A549 (cell line): ENCODE data around the gene RAB10. TPM values are rescaled to one million over a fixed set of nuclear protein-coding genes. Genes with fewer than 3 reads are reported as not detected.
A peak's percentile ranks its signal among the peaks of the same experiment; 100 is the strongest.

ENCODE experiments used
- ATAC-seq, 2 experiments: fragments of 200-7000 bp in 1 of 2; fragments of >200 bp in 1 of 2; cut with Nextera tagmentation in 1 of 2; cut with Tn5 transposase in 1 of 2; 3 replicates each; pipeline versions ENCODE4 v1.8.0 to v1.9.1; 2018 to 2020; ENCODE audit warnings: mild to moderate bottlenecking in 1 of 2, moderate library complexity in 1 of 2
- CTCF ChIA-PET: fragments of 300-600 bp; sonication (Branson Sonifier 250); formaldehyde crosslinking; extraction: SDS; loops from one replicate; lab custom pipeline; 2021; ENCODE audit warnings: antibody characterized with exemption, inconsistent platforms; lab: Yijun Ruan, JAX
- POLR2A ChIA-PET: fragments of 350-600 bp; formaldehyde crosslinking; extraction: SDS; loops from one replicate; lab custom pipeline; 2021; ENCODE audit warnings: antibody characterized with exemption, inconsistent platforms; lab: Yijun Ruan, JAX
- DNase-seq, 2 experiments: peaks; one replicate each; pipeline versions ENCODE4 v3.0.0 to v3.0.0-alpha.2; 2011 to 2016; ENCODE audit warnings: low read depth in 1 of 2, low spot score in 1 of 2
- FAIRE-seq: peaks from 2 replicates; lab custom pipeline; 2011; peaks lifted over from hg19 to GRCh38; lab: Jason Lieb, UNC
- H3K27ac ChIP-seq, 2 experiments: fragments of >200 bp; sonication (Bioruptor Twin); formaldehyde crosslinking; 3 replicates each; pipeline ENCODE4 v1.5.1; 2016 to 2017
- H3K4me1 ChIP-seq: fragments of >200 bp; sonication (Bioruptor Twin); formaldehyde crosslinking; 3 replicates; pipeline ENCODE4 v1.6.1; 2016
- H3K4me2 ChIP-seq: fragments of >200 bp; sonication (Bioruptor Twin); formaldehyde crosslinking; 3 replicates; pipeline ENCODE4 v1.6.1; 2016
- H3K4me3 ChIP-seq: fragments of >200 bp; sonication (Bioruptor Twin); formaldehyde crosslinking; 3 replicates; pipeline ENCODE4 v1.5.1; 2016
- H3K9me3 ChIP-seq: fragments of >200 bp; sonication (Bioruptor Twin); formaldehyde crosslinking; 3 replicates; pipeline ENCODE4 v1.6.1; 2016
- BCL3 ChIP-seq: fragments of >200 bp; sonication (Bioruptor Twin); formaldehyde crosslinking; IDR thresholded peaks from 3 replicates; pipeline ENCODE4 v1.6.1; 2016
- CBX2 ChIP-seq: fragments of 200-600 bp; sonication (generic); IDR thresholded peaks from 2 replicates; pipeline ENCODE4 v1.6.1; 2016; ENCODE audit warnings: low read depth, mild to moderate bottlenecking, borderline replicate concordance
- CBX8 ChIP-seq: fragments of 200-600 bp; sonication (generic); IDR thresholded peaks from 2 replicates; pipeline ENCODE4 v1.6.1; 2016
- CHD2 ChIP-seq: fragments of 150-350 bp; IDR thresholded peaks from 2 replicates; pipeline ENCODE4 v1.6.1; 2014; ENCODE audit warnings: low read length; ENCODE audit not compliant: partially characterized antibody
- CTCF ChIP-seq: fragments of >200 bp; sonication (Bioruptor Twin); formaldehyde crosslinking; IDR thresholded peaks from 3 replicates; pipeline ENCODE4 v1.5.1; 2016
- E2F6 ChIP-seq: IDR thresholded peaks from 2 replicates; pipeline ENCODE4 v1.6.1; 2012; ENCODE audit warnings: low read depth, borderline replicate concordance
- FOSL2 ChIP-seq, 2 experiments: fragments of 450-650 bp in 1 of 2; fragments of >200 bp in 1 of 2; sonication (Bioruptor Twin) in 1 of 2; formaldehyde crosslinking; IDR thresholded peaks; 2 replicates each; pipeline versions ENCODE4 v1.5.0 to v1.6.1; 2016 to 2020; ENCODE audit warnings: mild to moderate bottlenecking in 1 of 2, moderate library complexity in 1 of 2
- GATA3 ChIP-seq: IDR thresholded peaks from 2 replicates; pipeline ENCODE4 v1.6.1; 2012; ENCODE audit warnings: borderline replicate concordance
- HEYL ChIP-seq: fragments of 250-450 bp; sonication (Bioruptor Pico); IDR thresholded peaks from 2 replicates; pipeline ENCODE4 v1.8.0; 2021; ENCODE audit warnings: mild to moderate bottlenecking, moderate library complexity
- HOXB13 ChIP-seq: fragments of 250-450 bp; sonication (Bioruptor Pico); IDR thresholded peaks from 2 replicates; pipeline ENCODE4 v1.5.0; 2020; ENCODE audit warnings: low read depth, mild to moderate bottlenecking, moderate library complexity
- KDM1A ChIP-seq: fragments of 200-600 bp; sonication (generic); IDR thresholded peaks from 2 replicates; pipeline ENCODE4 v1.6.1; 2016; ENCODE audit warnings: low read depth, mild to moderate bottlenecking
- MAFK ChIP-seq: fragments of 450-650 bp; IDR thresholded peaks from 2 replicates; pipeline ENCODE4 v1.6.1; 2014; ENCODE audit not compliant: partially characterized antibody
- MAX ChIP-seq: IDR thresholded peaks from 2 replicates; pipeline ENCODE4 v1.6.1; 2012
- MYC ChIP-seq: IDR thresholded peaks from 2 replicates; pipeline ENCODE4 v1.6.1; 2012; ENCODE audit warnings: mild to moderate bottlenecking, inconsistent platforms, low read length, improper control_type of control experiment, borderline replicate concordance
- POLR2A ChIP-seq: IDR thresholded peaks from 2 replicates; pipeline ENCODE4 v1.6.1; 2012; ENCODE audit warnings: mild to moderate bottlenecking, low read length
- RAD21 ChIP-seq, 2 experiments: fragments of >200 bp in 1 of 2; sonication (Bioruptor Twin) in 1 of 2; formaldehyde crosslinking in 1 of 2; IDR thresholded peaks in 1 of 2; conservative IDR thresholded peaks in 1 of 2; 2 replicates in 1 of 2; 3 replicates in 1 of 2; pipeline ENCODE4 v1.6.1; 2012 to 2018; ENCODE audit warnings: inconsistent platforms in 1 of 2
- REST ChIP-seq: fragments of 200-600 bp; sonication (generic); IDR thresholded peaks from 2 replicates; pipeline ENCODE4 v1.6.1; 2016; ENCODE audit warnings: antibody characterized with exemption, mild to moderate bottlenecking, moderate library complexity
- RFX5 ChIP-seq: fragments of 450-650 bp; IDR thresholded peaks from 2 replicates; pipeline ENCODE4 v1.7.1; 2014; ENCODE audit warnings: antibody characterized with exemption, mild to moderate bottlenecking, moderate library complexity
- SMC3 ChIP-seq: fragments of >200 bp; sonication (Bioruptor Twin); formaldehyde crosslinking; IDR thresholded peaks from 3 replicates; pipeline ENCODE4 v1.6.1; 2018; ENCODE audit warnings: inconsistent platforms
- TFCP2L1 ChIP-seq: fragments of 250-450 bp; sonication (Bioruptor Pico); IDR thresholded peaks from 2 replicates; pipeline ENCODE4 v1.5.0; 2021; ENCODE audit warnings: mild to moderate bottlenecking
- ZC3H11A ChIP-seq: fragments of 450-650 bp; IDR thresholded peaks from 2 replicates; pipeline ENCODE4 v1.6.1; 2014; ENCODE audit warnings: antibody characterized with exemption, mild to moderate bottlenecking
- ZFP36 ChIP-seq: fragments of 450-650 bp; IDR thresholded peaks from 2 replicates; pipeline ENCODE4 v1.6.1; 2014; ENCODE audit warnings: borderline replicate concordance; ENCODE audit not compliant: partially characterized antibody
- ZNF302 ChIP-seq: fragments of 250-450 bp; sonication (Bioruptor Pico); IDR thresholded peaks from 2 replicates; pipeline ENCODE4 v1.9.0; 2021; ENCODE audit warnings: inconsistent platforms, mild to moderate bottlenecking, moderate library complexity
- ZSCAN20 ChIP-seq: fragments of 250-450 bp; sonication (Bioruptor Pico); IDR thresholded peaks from 2 replicates; pipeline ENCODE4 v1.8.0; 2022; ENCODE audit warnings: mild to moderate bottlenecking, moderate library complexity
- WGBS: methylation state at CpG from one replicate; pipeline ENCODE4 v1.1.6; 2017; ENCODE audit errors: missing lambda C conversion rate; 5-methylcytosine and 5-hydroxymethylcytosine counted together
- polyA plus RNA-seq, 4 experiments: library from polyadenylated mRNA; depleted of rRNA in 3 of 4; stranded (reverse); fragments of >200 nt; fragmentation: RNase III in 1 of 4; extraction: RNeasy Plus Mini Kit Qiagen cat#74134 plus additional on column Dnase treatment in 1 of 4; gene quantifications; 2 replicates in 3 of 4; 3 replicates in 1 of 4; pipeline ENCODE4 v1.2.3, GENCODE V29; 2011 to 2017

The RAB10 gene
- polyA plus RNA-seq, 2 of the 4 experiments (the other 2 are of a cell fraction) = 272 to 692 TPM

GRCh38 chr2:26178746-26179436, 145.0 kb downstream of the RAB10 start:
- peak overlapping the region; percentile 68 for H3K4me2 ChIP-seq
- peaks cover 9% of the 10 kb centered on the region; the same call in 1 of the 3 replicates for H3K4me1 ChIP-seq
- 55% methylated on average over 39 of the region's 48 CpGs for WGBS
- FAIRE-seq = no peak
- POLR2A ChIA-PET = no interaction called here
- ATAC-seq = peak; percentile 54 to 68; a peak in 5 of 6 replicates
- no peaks in the 10 kb centered on the region for H3K9me3 ChIP-seq
- peak overlapping the region; percentile 44 for H3K4me3 ChIP-seq
- peak overlapping the region; percentile 54 to 87 for H3K27ac ChIP-seq
- CTCF ChIA-PET = interaction anchor here (0.6 to 1.9 kb wide), 5 partner anchors 7 to 189 kb away, joined by 3 to 6 read pairs (median 4); no protein-coding TSS in a partner anchor
- no peak for DNase-seq
- TF ChIP-seq MYC (no peak), HEYL (no peak), MAX (0 out of 2 replicates have a peak, but pooled peaks have one; percentile 3), GATA3 (no peak), ZC3H11A (no peak), REST (no peak), CBX2 (no peak), POLR2A (0 out of 2 replicates have a peak, but pooled peaks have one; percentile 15), RFX5 (no peak), BCL3 (no peak), CHD2 (no peak), ZFP36 (no peak)

GRCh38 chr2:26179446-26179913, 145.6 kb downstream of the RAB10 start:
- H3K4me3 ChIP-seq = no peak overlapping the region; the same call in 1 of the 3 replicates
- ATAC-seq = peak in 1 of 2 experiments; percentile 7; a peak in 3 of 6 replicates
- peaks cover 10% of the 10 kb centered on the region; the same call in 1 of the 3 replicates for H3K4me1 ChIP-seq
- 82% methylated on average over 12 of the region's 12 CpGs for WGBS
- H3K9me3 ChIP-seq = no peaks in the 10 kb centered on the region
- FAIRE-seq = no peak
- ChIA-PET CTCF (interaction anchor here (0.6 to 1.9 kb wide), 2 partner anchors 8 to 34 kb away, joined by 3 to 6 read pairs; no protein-coding TSS in a partner anchor), POLR2A (no interaction called here)
- TF ChIP-seq MAX (peak; percentile 10; the same call in 1 of the 2 replicates), ZSCAN20 (CRISPR knock-in tag) (no peak)
- DNase-seq = no peak
- H3K4me2 ChIP-seq = peak overlapping the region; percentile 68
- peak overlapping the region in 1 of 2 experiments; percentile 87; a peak in 4 of 6 replicates for H3K27ac ChIP-seq

GRCh38 chr2:26182441-26182840, 148.6 kb downstream of the RAB10 start:
- WGBS = 85% methylated on average over 3 of the region's 5 CpGs
- peaks cover 14% of the 10 kb centered on the region; the same call in 2 of the 3 replicates for H3K4me1 ChIP-seq
- H3K9me3 ChIP-seq = no peaks in the 10 kb centered on the region
- DNase-seq = no peak
- no peak overlapping the region for H3K27ac ChIP-seq
- no peak for ATAC-seq
- H3K4me2 ChIP-seq = no peak overlapping the region
- no peak for FAIRE-seq
- CTCF ChIA-PET = interaction anchor here (0.9 to 5.4 kb wide), 5 partner anchors 9 to 231 kb away, joined by 3 to 77 read pairs (median 12); partner anchors contain the start of gene GAREM2
- no peak overlapping the region for H3K4me3 ChIP-seq
- POLR2A ChIA-PET = no interaction called here
- TF ChIP-seq SMC3 (no peak), KDM1A (no peak), CBX2 (no peak), CBX8 (no peak), ZNF302 (CRISPR knock-in tag) (no peak), RAD21 (conservative IDR thresholded peaks at IDR 0.05 in 1 of 2, IDR thresholded peaks at IDR 0.05 in 1 of 2) (no peak), TFCP2L1 (CRISPR knock-in tag) (no peak), CTCF (no peak), E2F6 (no peak), FOSL2 (IDR thresholded peaks at IDR 0.05) (no peak), FOSL2 (CRISPR knock-in tag; IDR thresholded peaks at IDR 0.05) (no peak), HOXB13 (no peak), MAFK (no peak)
